Measurements from ENCODE around the gene CLEC16A. TPM values are rescaled to one million over a fixed set of nuclear protein-coding genes. Genes with fewer than 3 reads are reported as not detected.
"Not testable (repeated sequence)": the region's sequence is repeated elsewhere in the genome, so short reads cannot be mapped to it uniquely, and the experiment has no call there.

The CLEC16A gene
- total RNA-seq, 2 experiments from 2014 or later = 30.9 to 35.1 TPM

DNA sequence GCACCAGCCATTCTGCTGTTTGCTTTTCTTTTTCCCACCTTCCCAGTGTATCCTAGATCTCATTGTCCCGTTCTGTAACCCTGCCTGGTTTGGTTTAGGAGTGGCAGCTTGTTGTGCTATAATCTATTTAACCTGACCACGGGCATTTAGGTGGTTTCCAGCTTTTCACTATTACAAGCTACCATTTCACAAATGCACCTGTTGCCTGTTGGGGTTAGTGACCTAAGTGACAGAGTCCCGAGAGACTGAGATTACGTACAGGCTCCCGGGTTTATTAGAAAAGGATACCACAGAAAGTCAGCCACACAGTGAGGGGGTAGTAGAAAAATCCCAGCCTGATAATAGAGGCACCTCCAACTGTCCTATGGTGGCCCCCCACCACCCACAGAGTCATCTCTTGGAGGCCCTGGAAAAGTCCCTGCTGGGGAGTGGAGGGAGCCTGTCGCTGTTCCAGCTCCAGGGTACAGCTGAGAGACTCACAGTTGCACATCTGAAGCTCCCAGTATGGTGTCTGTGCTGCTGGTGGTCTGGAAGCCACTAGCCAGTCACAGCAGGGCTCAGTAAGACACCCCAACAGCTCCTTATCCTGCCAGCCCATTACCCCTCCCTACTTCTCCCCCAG is 21.2 kb downstream of the CLEC16A start:
- DNase-seq = no peak
- H3K27me3 Mint-ChIP-seq = no peaks in the 10 kb centered on the region
- H3K4me1 Mint-ChIP-seq = peaks cover 84% of the 10 kb centered on the region
- peak overlapping the region; percentile 85 for H3K27ac Mint-ChIP-seq
- H3K9me3 Mint-ChIP-seq = peaks cover 4% of the 10 kb centered on the region
- peak overlapping the region; percentile 3 for H3K4me3 Mint-ChIP-seq
- H3K36me3 Mint-ChIP-seq (ENCODE audit: low read depth) = peaks cover 51% of the 10 kb centered on the region
- CTCF ChIA-PET = interaction anchor here (0.7 to 5.3 kb wide), 16 partner anchors 8 to 442 kb away, joined by 3 to 72 read pairs (median 10); partner anchors contain the start of genes SOCS1 and TNP2
- POLR2A ChIA-PET = interaction anchor here (0.6 to 1.2 kb wide), 2 partner anchors 291 to 293 kb away, joined by 3 read pairs; partner anchors contain the start of gene SOCS1

DNA sequence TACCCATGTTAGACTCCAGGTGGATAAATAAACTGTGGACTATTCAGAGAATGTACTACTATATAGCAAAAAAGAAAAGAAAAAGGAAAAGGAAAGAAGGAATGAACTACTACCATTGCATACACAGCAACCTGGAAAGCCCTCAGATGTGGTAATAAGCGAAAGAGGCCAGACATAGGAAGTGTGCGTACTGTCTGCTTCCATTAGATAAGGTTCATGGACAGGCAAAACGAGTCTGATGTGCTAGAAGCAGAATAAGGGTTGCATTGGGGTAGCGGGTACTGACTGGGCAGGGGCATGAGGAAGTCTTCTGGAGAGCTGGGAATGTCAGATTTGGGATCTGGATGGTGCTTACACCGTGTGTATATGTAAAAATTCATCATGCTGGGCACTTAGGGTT is 21.8 kb downstream of the CLEC16A start:
- ChIA-PET POLR2A (no interaction called here), CTCF (interaction anchor here (0.7 to 5.3 kb wide), 9 partner anchors 13 to 430 kb away, joined by 3 to 72 read pairs (median 11); partner anchors contain the start of genes SOCS1 and TNP2)
- peaks cover 4% of the 10 kb centered on the region for H3K9me3 Mint-ChIP-seq
- DNase-seq = no peak
- H3K4me3 Mint-ChIP-seq = no peak overlapping the region
- H3K36me3 Mint-ChIP-seq (ENCODE audit: low read depth) = peaks cover 52% of the 10 kb centered on the region
- H3K27ac Mint-ChIP-seq = peak overlapping the region; percentile 85
- peaks cover 85% of the 10 kb centered on the region for H3K4me1 Mint-ChIP-seq
- H3K27me3 Mint-ChIP-seq = no peaks in the 10 kb centered on the region

DNA sequence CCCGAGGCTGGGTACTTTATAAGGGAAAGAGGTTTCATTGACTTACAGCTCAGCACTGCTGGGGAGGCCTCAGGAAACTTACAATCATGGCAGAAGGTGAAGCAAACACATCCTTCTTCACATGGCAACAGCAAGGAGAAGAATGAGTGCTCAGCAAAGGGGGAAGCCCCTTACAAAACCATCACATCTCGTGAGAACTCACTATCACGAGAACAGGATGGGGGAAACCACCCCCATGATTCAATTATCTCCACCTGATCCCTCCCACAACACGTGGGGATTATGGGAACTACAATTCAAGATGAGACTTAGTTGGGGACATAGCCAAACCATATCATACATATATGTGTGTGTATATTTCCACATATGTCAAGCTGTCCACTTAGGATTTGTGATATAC is 22.2 kb downstream of the CLEC16A start:
- H3K4me1 Mint-ChIP-seq = peaks cover 85% of the 10 kb centered on the region
- H3K27me3 Mint-ChIP-seq, H3K9me3 Mint-ChIP-seq, DNase-seq, H3K4me3 Mint-ChIP-seq, POLR2A ChIA-PET: not testable (repeated sequence)
- peaks cover 54% of the 10 kb centered on the region for H3K36me3 Mint-ChIP-seq (ENCODE audit: low read depth)
- H3K27ac Mint-ChIP-seq = peak overlapping the region; percentile 85
- CTCF ChIA-PET = interaction anchor here (0.7 to 5.3 kb wide), 4 partner anchors 13 to 421 kb away, joined by 3 to 72 read pairs (median 30); partner anchors contain the start of gene SOCS1

DNA sequence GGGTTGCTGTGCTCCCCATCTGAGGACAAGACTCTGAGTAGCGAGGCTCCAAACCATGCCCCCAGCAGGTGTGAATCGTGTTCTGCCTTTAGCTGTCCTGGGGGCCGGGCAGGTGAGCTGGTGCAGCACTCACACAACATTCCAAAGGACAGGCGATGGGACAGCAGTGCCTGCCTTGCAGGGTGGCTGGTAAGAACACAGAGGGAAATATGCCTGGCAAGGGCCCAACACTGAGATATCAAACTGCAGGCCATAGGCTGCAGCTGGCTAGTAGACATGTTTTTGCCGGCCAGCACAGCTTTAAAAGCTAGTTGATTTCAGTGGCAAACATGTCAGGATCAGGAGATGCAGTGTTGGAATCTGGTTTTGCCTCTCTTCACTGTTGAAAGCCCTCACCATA is 23.6 kb downstream of the CLEC16A start:
- Mint-ChIP-seq H3K4me1 (peaks cover 87% of the 10 kb centered on the region), H3K9me3 (no peaks in the 10 kb centered on the region), H3K27me3 (no peaks in the 10 kb centered on the region), H3K27ac (peak overlapping the region; percentile 43), H3K4me3 (no peak overlapping the region), H3K36me3 (ENCODE audit: low read depth) (peaks cover 47% of the 10 kb centered on the region)
- ChIA-PET POLR2A (interaction anchor here (0.6 to 1.2 kb wide), 2 partner anchors 257 to 284 kb away, joined by 3 to 5 read pairs; no protein-coding TSS in a partner anchor), CTCF (interaction anchor here (0.6 to 2.2 kb wide), 8 partner anchors 11 to 440 kb away, joined by 3 to 17 read pairs (median 4); partner anchors contain the start of gene SOCS1)
- DNase-seq = no peak

DNA sequence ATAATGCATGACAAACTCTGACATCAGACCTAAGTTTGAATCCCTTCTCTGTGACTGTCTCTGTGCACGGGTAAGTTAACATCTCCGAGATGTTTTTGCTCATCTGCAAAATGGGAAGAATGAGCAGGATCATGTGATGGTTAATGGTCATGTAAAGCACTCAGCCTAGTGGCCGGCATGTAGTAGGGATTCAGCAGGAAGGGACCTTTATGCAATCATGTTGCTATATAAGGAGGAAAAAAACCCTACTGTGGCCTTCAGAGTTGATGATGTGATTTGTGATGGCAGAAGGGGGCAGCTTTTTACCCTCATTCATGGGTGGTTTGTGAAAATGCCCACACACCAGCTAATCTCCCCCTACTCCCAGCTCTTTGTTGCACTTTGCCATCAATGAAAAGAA is 24.1 kb downstream of the CLEC16A start:
- no peak for DNase-seq
- Mint-ChIP-seq H3K4me1 (peaks cover 87% of the 10 kb centered on the region), H3K4me3 (no peak overlapping the region), H3K36me3 (ENCODE audit: low read depth) (peaks cover 47% of the 10 kb centered on the region), H3K9me3 (no peaks in the 10 kb centered on the region), H3K27ac (no peak overlapping the region), H3K27me3 (no peaks in the 10 kb centered on the region)
- POLR2A ChIA-PET = interaction anchor here (1.2 kb wide), 1 partner anchor 283 kb away, joined by 5 read pairs; no protein-coding TSS in a partner anchor
- CTCF ChIA-PET = interaction anchor here (1.2 to 2.2 kb wide), 8 partner anchors 12 to 439 kb away, joined by 3 to 17 read pairs (median 4); partner anchors contain the start of gene SOCS1

DNA sequence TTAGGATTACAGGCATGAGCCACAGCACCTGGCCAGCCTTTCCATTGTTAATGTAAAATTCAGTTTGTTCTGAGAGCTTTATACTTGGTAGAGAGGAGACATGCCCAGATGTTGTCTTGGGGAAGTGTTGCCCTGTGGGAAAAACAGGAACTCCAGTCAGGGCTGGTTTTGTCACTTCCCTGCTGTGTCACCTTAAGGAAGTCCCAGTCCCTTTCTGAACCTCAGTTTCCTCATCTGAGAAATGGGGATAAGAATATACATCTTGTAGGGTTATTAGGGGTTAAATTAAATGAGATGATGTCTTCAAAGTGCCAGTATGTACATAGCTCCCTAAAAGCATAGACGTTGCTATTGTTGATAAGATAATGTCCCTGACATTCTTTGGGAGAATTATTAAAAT is 25.3 kb downstream of the CLEC16A start:
- CTCF ChIA-PET = interaction anchor here (0.6 to 1.5 kb wide), 5 partner anchors 10 to 438 kb away, joined by 3 to 4 read pairs (median 3); no protein-coding TSS in a partner anchor
- H3K9me3 Mint-ChIP-seq = no peaks in the 10 kb centered on the region
- H3K27me3 Mint-ChIP-seq = no peaks in the 10 kb centered on the region
- H3K4me3 Mint-ChIP-seq = no peak overlapping the region
- H3K27ac Mint-ChIP-seq = no peak overlapping the region
- H3K36me3 Mint-ChIP-seq (ENCODE audit: low read depth) = peaks cover 44% of the 10 kb centered on the region
- no peak for DNase-seq
- peaks cover 87% of the 10 kb centered on the region for H3K4me1 Mint-ChIP-seq
- POLR2A ChIA-PET = no interaction called here

DNA sequence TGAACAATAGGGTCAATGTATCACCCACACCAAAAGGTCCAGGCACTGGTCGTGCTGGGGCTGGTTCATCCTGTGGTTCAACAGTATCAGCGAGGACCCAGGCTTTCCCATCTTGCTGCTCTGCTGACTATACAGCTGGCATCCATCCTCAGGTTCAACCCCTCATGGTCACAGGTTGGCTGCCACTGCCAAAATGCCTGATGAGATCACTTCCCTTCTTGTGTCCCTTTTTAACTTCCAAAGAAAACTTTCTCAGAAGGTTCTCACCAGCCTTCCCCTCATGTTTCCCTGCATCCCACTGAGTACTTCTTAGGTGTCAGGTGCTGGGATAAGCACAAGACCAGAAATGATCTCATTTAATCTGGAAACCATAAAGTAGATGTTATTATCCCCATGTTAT is 25.7 kb downstream of the CLEC16A start:
- ChIA-PET POLR2A (no interaction called here), CTCF (interaction anchor here (1.2 to 3.2 kb wide), 3 partner anchors 11 to 285 kb away, joined by 3 to 34 read pairs (median 4); partner anchors contain the start of gene SOCS1)
- H3K9me3 Mint-ChIP-seq = no peaks in the 10 kb centered on the region
- H3K27me3 Mint-ChIP-seq = no peaks in the 10 kb centered on the region
- peak overlapping the region; percentile 7 for H3K27ac Mint-ChIP-seq
- H3K4me1 Mint-ChIP-seq = peaks cover 87% of the 10 kb centered on the region
- H3K4me3 Mint-ChIP-seq = no peak overlapping the region
- peaks cover 46% of the 10 kb centered on the region for H3K36me3 Mint-ChIP-seq (ENCODE audit: low read depth)
- DNase-seq = no peak

DNA sequence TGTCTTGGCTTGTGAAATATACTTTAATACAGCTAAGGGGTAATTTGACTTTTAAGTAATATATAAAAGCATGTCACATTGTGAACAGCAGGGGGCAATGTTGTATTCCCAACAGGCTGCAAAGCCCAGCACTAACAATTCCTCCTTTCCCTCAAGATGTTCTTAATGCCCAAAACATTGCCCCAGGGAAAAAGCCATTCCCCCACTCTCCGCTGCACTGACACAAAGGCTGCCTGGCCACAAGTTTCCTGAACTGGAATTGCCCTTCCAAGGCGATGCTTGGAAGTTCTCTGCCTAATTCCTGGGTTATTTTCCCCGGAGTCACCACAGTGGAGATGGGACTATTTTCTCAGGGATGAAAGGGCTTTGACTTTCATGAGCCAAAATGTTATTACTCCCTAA is 27.2 kb downstream of the CLEC16A start:
- Mint-ChIP-seq H3K36me3 (ENCODE audit: low read depth) (peaks cover 37% of the 10 kb centered on the region), H3K9me3 (no peaks in the 10 kb centered on the region), H3K4me1 (peaks cover 79% of the 10 kb centered on the region), H3K4me3 (no peak overlapping the region), H3K27me3 (no peaks in the 10 kb centered on the region), H3K27ac (peak overlapping the region; percentile 79)
- CTCF ChIA-PET = interaction anchor here (0.5 to 3.2 kb wide), 19 partner anchors 7 to 411 kb away, joined by 3 to 34 read pairs (median 3); partner anchors contain the start of gene SOCS1
- peak; percentile 67 for DNase-seq
- POLR2A ChIA-PET = interaction anchor here (1.3 kb wide), 1 partner anchor 284 kb away, joined by 6 read pairs; the partner anchor contains the start of gene SOCS1

DNA sequence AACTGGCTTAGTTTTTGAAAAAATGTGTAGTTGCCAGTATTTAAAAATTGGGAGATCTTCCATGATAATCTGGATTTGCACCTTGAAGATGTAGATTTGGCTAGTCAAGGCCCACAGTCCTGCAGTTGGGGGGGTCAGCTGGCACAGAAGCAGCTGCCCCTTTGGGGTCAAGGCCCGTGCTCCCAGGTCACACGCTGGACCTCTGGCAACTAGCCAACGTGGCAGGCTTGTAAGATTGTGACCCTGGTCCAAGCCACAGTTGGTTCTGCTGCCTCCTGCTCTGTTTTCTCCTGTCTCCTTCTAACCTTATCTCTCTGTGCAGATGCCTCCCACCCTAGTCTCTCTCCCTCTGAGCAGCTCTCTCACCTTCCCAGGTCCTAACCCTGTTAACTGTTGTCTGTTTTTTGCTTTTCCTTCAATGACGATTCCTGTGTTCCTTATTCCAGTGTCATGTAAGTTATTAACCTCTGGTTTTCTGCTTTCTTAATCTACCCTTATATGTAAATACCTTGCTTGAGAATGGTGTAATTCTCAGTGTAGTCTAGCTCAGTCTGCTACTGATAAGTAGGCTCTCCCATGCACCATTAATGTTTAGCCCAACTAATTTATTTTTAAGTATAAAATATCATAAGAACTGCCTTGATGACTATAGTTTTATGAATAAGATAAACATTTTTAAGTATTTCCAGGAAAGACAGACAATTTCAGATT is 27.9 kb downstream of the CLEC16A start:
- POLR2A ChIA-PET = interaction anchor here (0.6 kb wide), 1 partner anchor 682 kb away, joined by 3 read pairs; no protein-coding TSS in a partner anchor
- DNase-seq = no peak
- no peaks in the 10 kb centered on the region for H3K27me3 Mint-ChIP-seq
- peaks cover 37% of the 10 kb centered on the region for H3K36me3 Mint-ChIP-seq (ENCODE audit: low read depth)
- peak overlapping the region; percentile 79 for H3K27ac Mint-ChIP-seq
- CTCF ChIA-PET = interaction anchor here (0.9 to 3.2 kb wide), 7 partner anchors 8 to 384 kb away, joined by 3 to 34 read pairs (median 5); partner anchors contain the start of gene SOCS1
- H3K9me3 Mint-ChIP-seq = no peaks in the 10 kb centered on the region
- peaks cover 79% of the 10 kb centered on the region for H3K4me1 Mint-ChIP-seq
- peak overlapping the region; percentile 18 for H3K4me3 Mint-ChIP-seq

DNA sequence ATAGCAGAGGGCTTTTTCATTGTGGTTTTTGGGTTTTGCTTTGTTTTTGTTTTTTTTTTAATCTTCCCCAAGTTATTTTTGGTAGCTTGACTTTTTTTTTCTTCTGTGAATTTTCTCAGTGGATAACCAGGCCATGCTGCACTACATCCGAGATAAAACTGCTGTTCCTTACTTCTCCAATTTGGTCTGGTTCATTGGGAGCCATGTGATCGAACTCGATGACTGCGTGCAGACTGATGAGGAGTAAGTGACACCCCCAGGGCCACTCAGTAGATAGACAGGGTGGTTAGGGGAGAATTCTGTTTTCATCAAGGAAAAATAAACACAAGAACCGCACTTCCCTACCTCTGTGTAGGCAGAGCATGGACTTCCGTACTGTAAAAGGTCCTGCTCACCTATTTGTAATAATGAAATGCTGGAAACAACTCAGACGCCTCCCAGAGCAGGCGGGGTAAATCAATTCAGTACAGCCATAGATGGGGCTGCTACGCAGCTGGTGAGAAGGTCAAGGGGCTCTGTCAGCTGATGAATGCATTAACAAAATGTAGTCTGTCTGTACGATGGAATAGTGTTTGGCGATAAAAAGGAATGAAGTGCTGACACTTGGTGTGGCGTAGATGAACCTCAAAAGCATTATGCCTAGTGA is 28.6 kb downstream of the CLEC16A start:
- Mint-ChIP-seq H3K4me1 (peaks cover 83% of the 10 kb centered on the region), H3K36me3 (ENCODE audit: low read depth) (peaks cover 43% of the 10 kb centered on the region), H3K27me3 (no peaks in the 10 kb centered on the region), H3K4me3 (peak overlapping the region; percentile 45), H3K9me3 (no peaks in the 10 kb centered on the region), H3K27ac (peak overlapping the region; percentile 79)
- DNase-seq = no peak
- ChIA-PET POLR2A (interaction anchor here (0.6 kb wide), 1 partner anchor 682 kb away, joined by 3 read pairs; no protein-coding TSS in a partner anchor), CTCF (interaction anchor here (0.6 to 3.2 kb wide), 7 partner anchors 7 to 384 kb away, joined by 3 to 34 read pairs (median 5); partner anchors contain the start of gene SOCS1)

DNA sequence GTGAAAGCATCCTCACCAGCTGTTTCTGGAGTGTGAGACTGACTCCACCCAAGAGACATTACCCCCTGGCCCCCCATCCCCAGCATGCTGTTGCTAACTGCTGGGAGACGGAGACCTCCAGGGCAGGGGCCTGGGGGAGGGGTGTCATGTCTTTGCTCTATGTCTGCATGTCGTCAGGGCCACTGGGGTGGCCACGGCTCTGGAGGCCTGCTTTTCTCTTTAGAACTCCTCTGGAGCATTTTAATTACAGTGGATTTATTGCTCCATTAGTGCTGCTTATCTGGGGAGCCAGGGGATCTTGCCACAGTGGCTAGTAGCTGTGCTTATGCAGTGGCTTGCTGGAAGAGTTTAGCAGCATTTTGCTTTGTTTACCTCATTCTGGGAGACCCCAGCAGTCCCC is 32.3 kb downstream of the CLEC16A start:
- peaks cover 50% of the 10 kb centered on the region for H3K36me3 Mint-ChIP-seq (ENCODE audit: low read depth)
- peaks cover 88% of the 10 kb centered on the region for H3K4me1 Mint-ChIP-seq
- peak overlapping the region; percentile 31 for H3K27ac Mint-ChIP-seq
- no peaks in the 10 kb centered on the region for H3K9me3 Mint-ChIP-seq
- CTCF ChIA-PET = interaction anchor here (1.4 to 2.7 kb wide), 4 partner anchors 8 to 279 kb away, joined by 4 to 11 read pairs (median 8); partner anchors contain the start of gene SOCS1
- no peaks in the 10 kb centered on the region for H3K27me3 Mint-ChIP-seq
- POLR2A ChIA-PET = interaction anchor here (0.5 kb wide), 1 partner anchor 249 kb away, joined by 3 read pairs; no protein-coding TSS in a partner anchor
- H3K4me3 Mint-ChIP-seq = no peak overlapping the region
- no peak for DNase-seq

DNA sequence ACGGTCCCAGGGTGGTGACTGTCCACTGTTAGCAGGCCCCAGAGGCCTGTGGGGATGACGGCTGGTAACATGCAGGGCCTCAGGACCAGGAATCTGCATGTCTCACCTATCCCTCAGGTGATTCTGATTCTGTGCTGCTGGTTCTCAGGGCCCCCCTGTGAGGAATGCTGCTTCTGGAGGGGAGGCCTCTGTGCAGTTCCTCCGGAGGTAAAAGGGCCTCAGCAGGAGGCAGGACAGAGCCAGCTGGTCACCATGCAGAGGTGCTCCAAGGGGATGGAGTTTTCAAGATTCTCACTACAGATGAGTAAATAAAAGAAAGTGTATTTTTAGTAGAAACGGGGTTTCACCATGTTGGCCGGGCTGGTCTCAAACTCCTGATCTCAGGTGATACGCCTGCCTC is 33.8 kb downstream of the CLEC16A start:
- DNase-seq = no peak
- ChIA-PET POLR2A (no interaction called here), CTCF (no interaction called here)
- no peaks in the 10 kb centered on the region for H3K9me3 Mint-ChIP-seq
- no peak overlapping the region for H3K4me3 Mint-ChIP-seq
- peaks cover 55% of the 10 kb centered on the region for H3K36me3 Mint-ChIP-seq (ENCODE audit: low read depth)
- no peaks in the 10 kb centered on the region for H3K27me3 Mint-ChIP-seq
- peaks cover 88% of the 10 kb centered on the region for H3K4me1 Mint-ChIP-seq
- H3K27ac Mint-ChIP-seq = peak overlapping the region; percentile 81

All from activated CD4-positive, alpha-beta T cell treated with anti-CD3 and anti-CD28 coated beads, Interleukin-2, amount 10 ng/mL, durations not matched to agents 7 days and 5 days (primary cell).